Hematopoietic multipotent progenitor cell treated with erythropoietin and hydrocortisone succinate and interleukin-3 and kit ligand, for 4 days (in vitro differentiated cells): ENCODE measurements around the gene PTPRO.

ENCODE experiments used
- DNase-seq: peaks from one replicate; pipeline ENCODE4 v3.0.0-alpha.2; 2015

Gene PTPRO

DNA sequence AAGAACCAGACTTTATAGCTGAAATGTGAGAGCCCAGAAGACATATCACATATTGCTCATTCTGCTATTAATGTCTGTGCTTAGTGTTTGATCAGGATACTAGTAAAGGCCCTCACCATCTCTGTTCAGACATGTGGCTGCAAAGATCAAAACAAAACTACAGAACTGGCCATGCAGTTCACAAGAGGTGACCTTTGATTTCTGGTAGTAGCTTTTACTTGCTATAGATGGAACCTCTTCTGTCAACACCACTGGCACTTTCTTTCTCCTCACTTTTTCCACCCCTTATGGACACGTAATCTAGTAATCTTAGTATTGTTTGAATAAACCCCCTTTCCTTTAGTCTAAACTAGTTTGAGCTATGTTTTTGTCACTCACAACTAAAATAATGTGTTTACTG lies 252.0 kb downstream of the PTPRO start:
- DNase-seq: no peak

- DNase-seq: peak; percentile 39
Observed at GRCh38 chr12:15575671-15576541, 253.6 kb downstream of the PTPRO start.

GRCh38 chr12:15580431-15580830 lies 258.1 kb downstream of the PTPRO start:
- peak; percentile 40 for DNase-seq

GRCh38 chr12:15581006-15581405 lies 258.7 kb downstream of the PTPRO start:
- no peak for DNase-seq

GRCh38 chr12:15583804-15584203 lies 261.5 kb downstream of the PTPRO start:
- no peak for DNase-seq

DNA sequence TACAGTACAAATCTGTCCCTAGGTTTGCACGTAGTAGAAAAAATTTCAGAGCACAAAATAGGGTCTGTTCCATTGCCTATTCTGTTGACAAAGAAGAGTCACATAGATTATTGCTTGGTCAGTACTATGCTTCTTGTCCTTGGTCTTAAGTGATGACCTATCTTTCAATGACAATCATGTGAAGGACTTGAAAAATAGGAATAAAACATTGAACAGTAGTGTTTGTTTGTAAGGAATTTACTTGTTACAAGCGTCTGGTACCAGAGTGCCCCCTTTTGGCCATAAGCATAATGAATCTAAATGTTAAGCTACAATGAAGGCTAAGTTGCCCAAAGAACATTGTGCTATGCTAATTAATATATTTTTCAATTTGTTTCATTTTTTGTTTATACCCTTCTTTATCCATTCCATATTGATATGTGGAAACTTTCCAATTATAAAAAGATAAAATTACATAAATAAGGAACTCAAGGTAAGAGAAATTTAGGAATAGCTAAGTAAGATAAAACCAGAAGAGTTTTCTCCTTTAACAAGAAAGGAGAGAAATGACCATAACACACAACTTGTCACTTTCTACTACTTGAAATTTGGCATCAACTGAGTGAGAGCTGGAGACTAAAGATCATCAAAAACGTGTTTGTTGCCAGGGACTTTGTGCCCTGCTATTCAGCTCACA lies 262.2 kb downstream of the PTPRO start:
- DNase-seq: peak; percentile 82

DNA sequence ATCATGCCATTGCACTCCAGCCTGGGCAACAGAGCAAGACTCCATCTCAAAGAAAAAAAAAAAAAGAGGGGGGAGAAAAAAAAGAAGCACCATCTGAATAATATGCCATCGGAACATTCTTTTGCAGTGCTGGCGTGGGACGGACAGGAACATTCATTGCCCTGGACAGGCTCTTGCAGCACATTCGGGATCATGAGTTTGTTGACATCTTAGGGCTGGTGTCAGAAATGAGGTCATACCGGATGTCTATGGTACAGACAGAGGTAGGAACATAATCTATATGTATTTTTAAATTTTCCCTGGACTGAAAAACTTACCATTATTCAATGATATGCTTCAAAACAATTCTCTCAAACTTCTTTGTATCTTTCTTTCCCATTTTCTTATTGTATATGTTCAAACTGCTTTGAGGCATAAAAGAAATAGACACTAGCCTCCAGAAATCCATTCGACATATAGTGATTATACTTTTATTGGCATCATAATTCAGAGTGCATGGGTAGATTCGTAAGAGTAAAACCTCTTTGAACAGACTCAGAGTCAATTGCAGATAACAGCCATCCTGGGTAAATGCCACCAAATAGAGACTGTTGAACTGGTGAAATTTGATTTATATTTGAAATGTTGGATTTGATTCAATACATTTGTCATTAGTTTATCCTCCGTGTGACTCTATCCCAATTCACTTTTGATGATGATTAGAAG lies 267.2 kb downstream of the PTPRO start:
- DNase-seq: no peak

DNA sequence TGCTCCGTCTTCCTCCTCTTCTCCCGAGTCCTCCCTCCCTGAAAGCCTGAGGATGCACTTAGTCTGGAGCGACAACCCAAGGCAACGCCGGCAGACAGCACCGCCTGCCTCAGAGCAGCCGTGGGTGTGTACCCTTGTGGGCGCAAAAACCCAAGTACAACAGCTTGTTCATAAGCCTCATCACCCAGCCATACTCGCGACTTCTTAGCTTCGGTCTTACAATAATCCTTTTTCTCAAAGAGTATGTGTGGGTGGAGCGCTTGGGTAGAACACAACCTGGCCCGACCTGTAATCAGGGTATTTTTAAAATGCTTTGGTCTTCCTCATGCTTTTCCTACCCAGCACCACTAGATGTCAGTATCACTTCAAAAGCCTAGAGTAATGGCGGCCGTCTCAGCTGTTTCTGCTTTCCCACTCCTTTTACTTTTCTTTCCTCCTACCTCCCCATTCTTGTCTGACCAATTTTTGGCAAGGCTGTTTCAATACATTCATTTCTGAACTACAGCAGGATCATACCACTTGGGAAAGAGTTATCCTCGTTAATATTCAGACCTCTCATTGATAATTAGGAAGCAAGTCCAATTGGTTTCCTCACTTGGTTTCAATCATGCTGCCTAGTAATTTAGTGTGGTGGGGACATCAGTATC lies 268.0 kb downstream of the PTPRO start:
- peak; percentile 85 for DNase-seq

DNA sequence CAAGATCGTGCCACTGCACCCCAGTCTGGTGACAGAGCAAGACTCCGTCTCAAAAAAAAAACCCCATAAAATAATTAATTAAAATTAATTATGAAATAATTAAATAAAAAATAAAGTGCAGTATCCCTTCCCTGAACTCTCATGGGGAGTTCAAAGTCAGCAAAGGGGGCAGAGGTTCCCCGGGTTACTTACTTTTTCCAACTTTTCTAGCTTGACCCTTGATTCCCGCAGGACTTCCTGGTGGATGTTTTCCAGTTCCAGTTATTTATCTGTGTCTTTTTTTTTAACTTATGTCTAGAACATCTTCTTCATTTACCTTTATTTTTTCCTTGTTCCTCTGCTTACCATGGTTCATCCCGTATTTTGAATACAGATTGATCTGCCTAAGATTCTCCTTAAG lies 269.5 kb downstream of the PTPRO start:
- no peak for DNase-seq

- DNase-seq: no peak
Observed at GRCh38 chr12:15592934-15593333, 270.6 kb downstream of the PTPRO start.

DNA sequence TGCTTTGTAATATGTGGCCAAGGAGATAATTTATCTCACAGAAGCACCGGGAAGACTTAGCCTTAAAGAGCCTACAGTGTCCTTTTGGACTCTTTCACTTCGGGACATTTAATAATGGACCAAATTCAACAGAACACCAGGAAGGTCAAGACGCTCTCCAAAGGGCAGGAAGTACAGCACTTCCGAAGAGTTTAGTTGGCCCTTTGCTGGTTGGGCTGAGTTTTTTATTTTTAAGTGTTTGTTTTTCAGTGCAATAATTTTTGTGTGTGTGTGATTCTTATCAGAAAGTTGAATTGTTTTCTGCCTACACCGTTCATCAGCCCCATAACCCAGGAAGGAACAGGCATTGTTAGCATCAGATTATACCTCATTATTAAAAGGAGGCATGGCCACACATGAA lies 273.9 kb downstream of the PTPRO start:
- no peak for DNase-seq

GRCh38 chr12:15597125-15597830 lies 275.0 kb downstream of the PTPRO start:
- DNase-seq: no peak

GRCh38 chr12:15599266-15600037 lies 277.1 kb downstream of the PTPRO start:
- peak; percentile 37 for DNase-seq

DNA sequence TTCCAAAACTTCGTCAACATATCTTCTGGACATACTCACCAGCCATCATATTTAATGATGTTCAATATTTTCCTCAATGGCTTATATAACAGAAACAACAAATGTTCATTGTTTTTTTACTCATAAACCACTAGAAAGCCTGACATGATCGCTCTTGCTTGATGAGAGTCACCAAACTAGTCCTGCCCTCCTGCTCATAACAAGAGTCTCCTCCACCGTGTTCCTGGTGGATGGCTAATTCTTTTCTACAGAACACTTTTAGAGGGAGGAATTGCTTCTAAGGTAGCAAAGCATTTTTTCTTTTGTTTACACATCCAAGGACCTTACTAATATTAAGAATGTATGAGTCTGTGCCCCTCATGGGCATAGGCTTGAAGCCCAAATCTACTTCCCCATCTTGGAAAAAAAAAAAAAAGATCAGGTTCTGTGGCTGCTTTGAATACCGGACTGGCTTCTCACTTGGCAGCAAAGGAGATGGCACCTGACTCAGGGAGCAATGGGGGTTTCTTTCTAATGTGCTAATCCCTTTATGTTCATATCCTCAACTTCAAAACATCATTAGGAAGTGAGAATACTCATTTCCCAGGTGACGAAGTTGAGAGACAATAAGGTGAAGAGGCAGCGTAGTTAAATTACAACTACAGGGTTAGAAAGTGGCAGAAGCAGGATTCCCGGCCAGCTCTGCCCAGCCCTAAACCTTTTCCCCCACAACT lies 278.1 kb downstream of the PTPRO start:
- DNase-seq: no peak

GRCh38 chr12:15601210-15601800 lies 279.0 kb downstream of the PTPRO start:
- no peak for DNase-seq

- DNase-seq: no peak
Observed at GRCh38 chr12:15602051-15602672, 279.9 kb downstream of the PTPRO start.

- no peak for DNase-seq
Observed at GRCh38 chr12:15603474-15604085, 281.3 kb downstream of the PTPRO start.

DNA sequence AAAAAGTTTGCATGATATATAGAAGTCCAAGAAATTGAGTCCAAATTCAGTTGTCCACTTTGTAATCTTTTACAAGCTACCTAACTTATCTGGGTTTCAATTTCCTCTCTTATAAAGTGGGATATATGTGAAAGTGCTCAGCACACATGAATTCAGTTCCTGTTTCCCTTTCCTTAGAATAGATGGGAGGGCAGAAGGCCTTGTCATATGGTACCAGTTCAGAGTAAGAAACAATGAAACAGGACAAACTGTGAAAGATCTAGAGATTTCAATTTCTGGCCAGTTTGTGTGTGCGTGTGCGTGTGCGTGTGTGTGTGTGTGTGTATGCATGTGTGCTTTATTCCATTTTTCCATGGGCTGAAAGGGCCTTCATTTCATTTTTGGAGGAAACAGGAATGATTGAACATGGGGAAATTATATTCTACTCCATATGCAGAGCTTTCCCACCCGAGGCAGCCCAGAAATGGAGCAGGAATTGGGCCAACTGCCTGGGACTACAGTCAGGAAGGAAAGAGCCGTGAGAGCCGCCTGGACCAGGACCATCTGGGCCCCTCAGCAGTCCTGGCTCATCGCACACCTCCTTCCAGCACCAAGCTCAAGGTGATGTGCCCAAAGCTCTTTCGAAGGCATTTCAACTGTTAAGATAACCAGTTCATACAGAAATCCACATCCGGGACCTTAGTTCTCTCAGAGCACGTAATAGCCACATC lies 283.7 kb downstream of the PTPRO start:
- no peak for DNase-seq

DNA sequence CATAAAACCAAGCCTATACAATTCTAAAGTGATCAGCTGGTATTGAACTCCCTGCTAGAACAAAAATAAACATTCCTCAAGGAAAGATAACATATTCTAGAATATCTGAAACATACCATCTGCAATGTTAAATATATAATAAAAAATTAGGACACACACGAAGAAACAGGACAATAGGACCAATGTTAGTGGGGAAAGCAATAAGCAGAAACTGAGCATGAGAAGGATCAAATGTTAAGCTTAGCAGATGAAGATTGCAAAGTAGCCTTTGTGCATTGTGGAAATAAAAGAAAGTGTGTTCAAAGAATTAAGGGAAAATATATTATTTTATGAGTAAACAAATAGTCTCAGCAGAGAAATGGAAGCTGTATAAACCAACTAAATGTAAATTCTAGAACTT lies 286.1 kb downstream of the PTPRO start:
- DNase-seq: no peak
